Mucosa of rectum (tissue), 2 donors: ENCODE data around the gene TNS1.
A peak's percentile ranks its signal among the peaks of the same experiment; 100 is the strongest.

ENCODE experiments used
- H3K27ac ChIP-seq, 2 donors: one replicate each; pipeline ENCODE4 v1.7.0; 2013; ENCODE audit warnings: inconsistent platforms in 2 of 2, low read depth in 2 of 2, low read length in 2 of 2
- H3K27me3 ChIP-seq, 2 donors: one replicate each; pipeline ENCODE4 v1.7.0; 2013; ENCODE audit warnings: low read length in 2 of 2; ENCODE audit not compliant: control insufficient read depth in 2 of 2, insufficient read depth in 2 of 2
- H3K36me3 ChIP-seq, 2 donors: one replicate each; pipeline ENCODE4 v1.7.0; 2013; ENCODE audit warnings: low read length in 2 of 2; ENCODE audit not compliant: control insufficient read depth in 2 of 2, insufficient read depth in 2 of 2
- H3K4me1 ChIP-seq, 2 donors: one replicate each; pipeline ENCODE4 v1.7.0; 2013; ENCODE audit warnings: low read length in 2 of 2, mild to moderate bottlenecking in 1 of 2; ENCODE audit not compliant: control insufficient read depth in 2 of 2, insufficient read depth in 2 of 2
- H3K4me3 ChIP-seq, 2 donors: one replicate each; pipeline ENCODE4 v1.7.0; 2013; ENCODE audit warnings: low read length in 2 of 2
- H3K9ac ChIP-seq, 2 donors: one replicate each; pipeline ENCODE4 v1.7.0; 2013; ENCODE audit warnings: low read length in 2 of 2, low read depth in 1 of 2, mild to moderate bottlenecking in 1 of 2
- H3K9me3 ChIP-seq, 2 donors: one replicate each; pipeline ENCODE4 v1.7.0; 2013; ENCODE audit warnings: low read length in 2 of 2; ENCODE audit not compliant: control insufficient read depth in 2 of 2
- donor health status: healthy.
- donor health status: Normal muscosa, but diverticular disease.

The TNS1 gene

DNA sequence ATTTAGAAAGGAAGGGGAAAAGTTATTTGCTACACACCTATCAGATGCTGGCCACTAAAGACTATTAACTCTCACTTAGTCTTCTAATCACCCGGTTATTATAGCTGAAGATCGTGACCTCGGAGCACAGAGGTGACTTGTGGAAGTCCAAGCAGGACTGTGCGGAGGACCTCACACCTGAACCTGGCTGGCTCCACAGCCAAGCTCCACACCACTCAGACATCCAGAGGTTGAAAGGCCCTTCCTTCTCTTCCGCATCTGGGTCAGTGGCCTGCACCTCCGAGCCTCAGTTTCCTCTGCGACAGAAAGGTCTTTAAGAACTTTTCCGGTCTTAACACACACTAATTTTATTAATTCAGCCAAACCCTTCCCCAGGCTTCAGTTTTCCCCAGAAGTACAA, 57.9 kb downstream of the TNS1 start:
- H3K9ac ChIP-seq = no peak overlapping the region
- H3K27ac ChIP-seq = no peak overlapping the region

DNA sequence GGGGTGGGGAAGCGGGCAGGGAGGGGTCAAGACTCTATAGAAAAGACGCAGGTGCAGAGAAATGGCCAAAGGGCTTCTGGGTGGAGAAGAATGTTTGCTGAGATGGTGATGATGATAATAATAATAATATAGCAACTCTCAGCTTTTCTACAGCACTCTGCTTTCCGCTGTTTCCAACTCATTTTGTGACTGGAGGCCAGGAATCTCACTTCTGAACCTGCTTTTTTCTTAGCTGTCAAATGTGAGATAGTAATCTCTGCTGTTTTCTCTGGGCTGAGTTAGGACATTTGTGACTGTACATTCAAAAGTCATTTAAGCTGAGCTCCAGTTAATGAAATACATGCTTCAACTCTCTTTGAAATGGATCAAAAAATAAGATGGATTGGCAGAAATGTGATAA, 58.4 kb downstream of the TNS1 start:
- Histone ChIP-seq H3K36me3 (no peaks in the 10 kb centered on the region), H3K4me3 (no peak overlapping the region), H3K27me3 (no peaks in the 10 kb centered on the region), H3K9me3 (no peaks in the 10 kb centered on the region), H3K27ac (peak overlapping the region in 1 of 2 donors; percentile 76), H3K4me1 (peaks cover 7% of the 10 kb centered on the region in 2 donors), H3K9ac (no peak overlapping the region)

More for the DNA sequence above, 57.9 kb downstream of the TNS1 start:
- H3K27me3 ChIP-seq = no peaks in the 10 kb centered on the region
- peaks cover 7% of the 10 kb centered on the region in 2 donors for H3K4me1 ChIP-seq
- no peaks in the 10 kb centered on the region for H3K9me3 ChIP-seq
- H3K36me3 ChIP-seq = no peaks in the 10 kb centered on the region
- no peak overlapping the region for H3K4me3 ChIP-seq

DNA sequence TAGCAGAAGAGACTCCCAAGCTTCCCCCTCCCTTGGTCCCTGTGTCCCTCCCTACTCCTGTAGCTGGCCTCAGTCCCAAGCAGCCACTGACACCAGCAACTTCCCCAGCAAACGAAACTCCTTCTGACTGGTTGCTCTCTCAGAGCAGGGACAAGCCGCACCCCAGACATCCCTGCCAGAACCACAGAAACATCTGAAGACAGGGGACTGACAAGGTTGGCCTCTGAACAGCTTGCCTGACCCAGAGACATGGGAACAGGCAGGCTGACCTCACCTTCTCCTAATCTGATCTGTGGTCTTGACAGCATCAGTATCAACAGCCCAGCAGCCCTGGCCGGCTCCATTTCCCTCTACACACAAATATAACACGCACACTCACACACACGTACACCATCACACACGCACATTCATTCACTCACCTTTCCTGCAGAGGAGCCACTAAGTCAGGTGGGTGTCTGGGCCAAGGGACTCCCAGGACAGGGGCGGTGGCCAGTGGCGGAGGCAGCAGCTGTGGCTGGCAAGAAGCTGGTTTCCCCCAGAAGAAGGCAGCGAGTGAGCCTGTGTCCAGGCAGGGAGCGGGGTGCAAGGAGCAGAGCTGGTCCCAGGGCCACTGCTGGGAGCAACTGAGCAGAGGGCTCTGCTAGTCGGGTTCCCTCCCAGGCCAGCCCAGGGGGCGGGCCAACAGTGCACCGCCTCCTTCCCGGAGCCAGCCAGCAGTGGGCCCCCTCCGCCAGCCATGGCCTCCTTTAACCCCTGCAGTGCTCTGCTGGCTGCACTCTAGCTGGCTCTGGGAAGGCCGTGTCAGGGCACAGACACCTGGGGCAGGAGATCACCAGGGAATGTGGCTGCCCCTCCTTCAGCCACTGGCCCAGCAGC, 59.1 kb downstream of the TNS1 start:
- Histone ChIP-seq H3K4me1 (peaks cover 7 to 10% of the 10 kb centered on the region in 2 donors), H3K27ac (peak overlapping the region; percentile 76 to 86), H3K4me3 (peak overlapping the region; percentile 74 to 75), H3K27me3 (no peaks in the 10 kb centered on the region), H3K9ac (peak overlapping the region; percentile 61 to 71), H3K36me3 (no peaks in the 10 kb centered on the region), H3K9me3 (no peaks in the 10 kb centered on the region)

DNA sequence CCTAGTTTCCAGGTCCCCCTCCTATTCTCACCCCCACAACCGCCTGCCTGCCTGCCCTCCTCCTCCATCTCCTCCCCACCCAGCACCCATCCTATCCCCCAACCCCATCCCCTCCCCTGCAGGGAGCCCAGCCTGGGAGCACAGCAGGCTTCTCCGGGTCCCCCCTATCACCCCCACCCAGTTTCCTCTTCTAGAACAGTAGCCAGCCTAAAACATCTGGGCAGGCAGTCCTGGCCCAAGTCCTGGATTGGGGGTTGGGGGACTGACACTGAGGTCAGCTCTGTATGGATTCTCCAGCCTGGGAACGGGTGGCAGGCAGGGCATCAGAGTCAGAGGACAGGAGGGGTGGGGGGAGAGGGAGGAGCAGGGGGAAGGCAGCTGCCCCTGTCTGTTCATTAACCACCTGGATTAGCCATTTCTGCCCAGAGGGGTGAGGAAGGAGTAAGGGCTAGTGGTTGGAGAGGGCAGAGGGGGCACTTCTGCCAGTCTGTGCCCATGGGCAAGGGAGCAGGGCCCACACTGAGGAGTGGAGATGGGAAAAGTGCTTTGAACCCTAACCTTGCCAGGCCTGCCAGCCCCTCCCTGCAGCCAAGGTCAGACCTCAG, 60.0 kb downstream of the TNS1 start:
- no peaks in the 10 kb centered on the region for H3K27me3 ChIP-seq
- peak overlapping the region; percentile 74 to 75 for H3K4me3 ChIP-seq
- no peaks in the 10 kb centered on the region for H3K36me3 ChIP-seq
- H3K9me3 ChIP-seq = no peaks in the 10 kb centered on the region
- peaks cover 8 to 13% of the 10 kb centered on the region in 2 donors for H3K4me1 ChIP-seq
- peak overlapping the region; percentile 70 to 71 for H3K9ac ChIP-seq
- H3K27ac ChIP-seq = peak overlapping the region; percentile 76 to 86

DNA sequence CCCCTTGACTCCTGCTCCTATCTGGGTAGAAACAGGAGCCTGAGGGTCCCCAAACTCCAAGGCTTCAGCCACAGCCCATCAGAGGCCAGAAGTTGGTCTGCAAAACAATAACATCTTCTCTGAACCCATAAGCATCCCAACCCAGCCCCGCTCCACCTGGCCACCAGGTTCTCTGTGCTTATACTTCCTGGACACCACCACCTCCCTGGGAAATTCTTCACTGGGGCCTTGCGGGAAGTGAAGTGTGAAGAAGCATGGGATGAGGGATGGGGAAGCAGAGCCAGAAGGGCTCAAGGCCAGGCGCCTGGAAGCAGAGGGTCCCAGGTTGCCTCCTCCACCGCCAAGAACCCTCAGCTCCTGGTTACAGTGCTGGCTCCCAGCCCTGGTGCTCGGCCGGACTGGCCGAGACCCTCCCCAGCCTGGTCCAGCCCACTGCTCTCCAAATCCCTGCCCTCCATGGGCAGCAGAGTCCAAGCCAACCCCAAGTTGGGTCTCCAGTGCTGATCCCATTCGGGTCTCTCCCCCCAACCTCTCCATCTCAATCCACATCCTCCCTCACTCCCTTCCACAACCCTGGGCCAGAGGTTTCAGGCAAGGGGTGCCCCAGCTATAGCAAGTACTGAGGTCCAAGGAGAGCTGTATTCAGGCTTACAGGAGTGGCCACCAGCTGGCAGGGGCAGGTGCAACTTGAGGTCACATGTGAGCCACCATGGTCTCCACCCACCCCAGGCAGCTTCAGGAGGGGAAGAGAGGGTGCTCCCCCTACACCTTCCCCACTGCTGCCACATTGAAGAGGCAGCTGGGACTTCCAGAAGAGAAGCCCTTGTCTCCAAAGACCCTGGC, 60.7 kb downstream of the TNS1 start:
- Histone ChIP-seq H3K9ac (peak overlapping the region; percentile 14 to 45), H3K36me3 (no peaks in the 10 kb centered on the region), H3K9me3 (no peaks in the 10 kb centered on the region), H3K4me3 (peak overlapping the region; percentile 38 to 75), H3K27ac (peak overlapping the region; percentile 76 to 86), H3K4me1 (peaks cover 12 to 18% of the 10 kb centered on the region in 2 donors), H3K27me3 (no peaks in the 10 kb centered on the region)

DNA sequence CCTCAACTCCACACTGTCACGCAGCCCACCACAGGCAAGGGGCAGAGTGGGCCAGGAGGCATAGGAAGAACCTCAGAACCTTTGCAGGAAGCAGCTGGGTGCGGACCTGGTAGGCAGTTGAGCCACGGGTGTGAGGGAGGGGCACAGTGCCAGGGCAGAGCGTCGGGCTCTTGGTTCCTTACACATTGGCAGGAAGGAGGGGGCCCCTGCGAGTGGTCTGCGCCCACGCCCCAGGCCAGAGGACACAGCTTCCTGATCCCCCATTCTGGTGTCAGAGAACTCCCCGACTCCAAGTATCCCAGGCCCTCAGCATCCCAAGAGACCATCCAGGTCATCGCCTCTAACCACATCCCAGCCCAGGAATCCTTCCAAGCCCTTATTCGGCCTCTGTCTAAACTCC, 61.5 kb downstream of the TNS1 start:
- H3K4me1 ChIP-seq = peaks cover 15 to 19% of the 10 kb centered on the region in 2 donors
- H3K9ac ChIP-seq = peak overlapping the region; percentile 45 to 47
- peak overlapping the region; percentile 11 to 75 for H3K4me3 ChIP-seq
- peak overlapping the region; percentile 60 to 86 for H3K27ac ChIP-seq
- no peaks in the 10 kb centered on the region for H3K27me3 ChIP-seq
- H3K36me3 ChIP-seq = no peaks in the 10 kb centered on the region
- no peaks in the 10 kb centered on the region for H3K9me3 ChIP-seq

DNA sequence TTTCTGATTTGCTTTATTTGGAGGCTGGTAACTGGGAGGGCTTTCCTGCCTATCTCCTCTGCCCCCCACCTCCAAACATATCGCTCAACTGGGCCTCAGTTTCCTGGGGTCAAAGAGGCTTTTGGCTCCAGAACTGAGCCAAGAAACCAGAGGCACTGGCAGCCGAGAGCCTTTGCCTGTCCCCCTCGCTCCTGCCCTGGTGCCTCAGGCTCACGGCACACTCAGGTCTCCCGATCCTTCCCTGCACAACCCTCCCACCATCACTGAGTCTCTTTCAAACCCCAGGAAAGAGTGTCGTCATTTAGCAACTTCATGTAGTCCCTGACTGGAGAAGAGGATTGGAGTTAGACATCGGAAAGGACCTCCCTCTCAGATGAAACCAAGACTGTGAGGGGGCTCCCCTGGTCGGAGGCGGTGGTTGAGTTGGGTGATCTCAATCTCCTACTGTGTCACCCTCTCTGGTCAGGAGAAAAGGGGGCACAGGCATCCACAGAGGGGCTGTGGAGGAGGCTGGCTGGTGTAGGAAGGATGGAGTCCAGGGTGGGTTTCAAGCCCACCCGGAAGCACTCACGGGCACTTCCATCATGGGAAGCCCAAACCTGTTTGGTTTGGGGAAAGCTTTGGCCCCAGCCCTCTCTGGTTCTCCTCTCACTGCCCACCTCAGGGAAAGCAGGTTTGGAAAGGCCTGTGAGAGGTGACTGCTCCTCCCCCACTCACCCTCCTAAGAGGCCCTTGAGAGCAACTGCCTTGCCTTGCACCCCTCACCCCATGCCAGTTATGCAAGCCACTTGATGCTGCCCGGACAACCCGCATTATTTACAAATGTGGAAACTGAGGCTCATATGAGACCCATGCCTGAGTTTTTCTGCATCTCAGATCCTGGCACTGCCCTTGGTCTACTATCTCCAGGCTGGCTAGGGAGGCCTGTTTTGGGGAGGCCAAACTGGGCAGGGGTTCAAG, 62.3 kb downstream of the TNS1 start:
- peak overlapping the region; percentile 11 to 42 for H3K4me3 ChIP-seq
- peaks cover 15 to 23% of the 10 kb centered on the region in 2 donors for H3K4me1 ChIP-seq
- H3K9me3 ChIP-seq = no peaks in the 10 kb centered on the region
- peak overlapping the region; percentile 60 to 86 for H3K27ac ChIP-seq
- H3K36me3 ChIP-seq = no peaks in the 10 kb centered on the region
- H3K9ac ChIP-seq = peak overlapping the region; percentile 45 to 47
- no peaks in the 10 kb centered on the region for H3K27me3 ChIP-seq

DNA sequence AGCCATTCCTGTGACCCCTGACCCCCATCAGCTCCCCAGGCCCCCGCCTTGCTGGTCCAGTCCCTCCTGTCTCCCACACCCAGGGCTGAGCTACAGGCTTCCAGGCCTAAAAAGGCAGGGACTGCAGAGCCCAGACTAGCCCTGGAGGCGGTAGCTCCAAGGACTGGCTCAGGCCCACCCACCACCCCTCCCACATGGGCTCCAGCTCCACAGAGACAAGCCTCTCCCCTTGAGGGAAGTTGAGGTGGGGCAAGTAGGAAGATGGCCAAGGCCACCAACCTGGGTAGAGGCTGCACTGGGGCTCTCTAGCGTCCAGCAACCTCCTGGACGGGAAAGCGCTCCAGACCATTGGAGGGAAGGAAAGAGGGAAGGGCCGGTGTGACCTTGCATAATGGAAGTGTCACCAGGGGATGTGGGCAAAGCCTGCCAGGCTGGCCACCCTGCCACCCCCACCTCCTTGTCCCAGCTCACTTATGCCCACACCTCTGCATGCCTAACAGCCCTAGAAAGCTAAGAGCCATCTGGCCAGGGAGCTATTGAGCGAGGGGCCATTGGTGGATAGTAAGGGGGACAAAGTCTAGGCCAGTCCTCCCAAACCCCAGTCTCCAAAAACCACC, 63.1 kb downstream of the TNS1 start:
- Histone ChIP-seq H3K27ac (peak overlapping the region; percentile 46 to 86), H3K4me1 (peaks cover 15 to 23% of the 10 kb centered on the region in 2 donors), H3K27me3 (no peaks in the 10 kb centered on the region), H3K36me3 (no peaks in the 10 kb centered on the region), H3K9ac (peak overlapping the region; percentile 6 to 45), H3K9me3 (no peaks in the 10 kb centered on the region), H3K4me3 (peak overlapping the region in 1 of 2 donors; percentile 42)

DNA sequence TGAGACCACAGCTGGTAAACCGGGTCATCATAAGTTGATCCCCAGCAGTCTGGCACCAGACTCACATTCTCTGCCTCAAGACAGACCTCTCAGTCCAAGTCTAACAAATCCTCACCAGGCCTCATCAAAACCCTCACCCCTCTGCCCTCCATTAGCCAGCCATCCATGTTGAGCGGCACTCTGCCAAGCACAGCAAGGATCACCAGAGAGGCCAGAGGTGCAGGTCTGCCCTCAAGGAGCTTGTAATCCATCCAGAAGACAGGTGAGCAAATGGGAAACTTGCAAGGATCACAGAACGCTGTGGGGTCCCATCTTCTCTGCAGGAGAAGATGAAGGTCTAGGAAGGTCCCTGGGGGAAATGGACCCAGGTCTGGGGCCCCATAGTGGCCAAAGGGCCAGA, 63.6 kb downstream of the TNS1 start:
- peak overlapping the region; percentile 23 to 86 for H3K27ac ChIP-seq
- no peak overlapping the region for H3K9ac ChIP-seq

More for the DNA sequence above, 63.6 kb downstream of the TNS1 start:
- H3K27me3 ChIP-seq = no peaks in the 10 kb centered on the region
- peak overlapping the region in 1 of 2 donors; percentile 28 for H3K4me3 ChIP-seq
- peaks cover 17 to 23% of the 10 kb centered on the region in 2 donors for H3K4me1 ChIP-seq
- no peaks in the 10 kb centered on the region for H3K36me3 ChIP-seq
- no peaks in the 10 kb centered on the region for H3K9me3 ChIP-seq
